Left forelimb (tissue), 1 donor: ENCODE measurements around the gene AMZ1.
"Not testable (repeated sequence)": the region's sequence is repeated elsewhere in the genome, so short reads cannot be mapped to it uniquely, and the experiment has no call there.

ENCODE experiments used
- DNase-seq: peaks from one replicate; pipeline ENCODE4 v3.0.0-alpha.2; 2018; ENCODE audit warnings: low spot score

AMZ1 gene

DNA sequence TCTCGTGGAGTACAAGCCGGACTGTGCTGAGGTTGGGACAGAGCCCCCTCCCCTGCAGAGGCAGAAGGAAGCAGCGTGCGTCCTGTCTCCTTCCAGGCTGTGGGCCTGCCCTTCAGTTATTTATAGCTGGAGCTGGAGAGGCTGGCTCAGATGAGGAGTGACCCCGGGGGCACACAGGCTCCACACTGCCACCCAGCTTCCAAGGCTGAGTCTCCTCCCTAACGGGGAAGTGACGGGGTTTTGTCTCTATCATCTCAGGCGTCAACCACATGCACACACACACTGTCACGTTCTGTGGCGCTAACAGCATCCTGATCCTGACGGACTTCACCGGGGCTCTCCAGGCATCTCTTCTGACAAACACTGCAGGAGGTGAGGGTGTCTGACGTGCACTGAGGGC lies 25.4 kb downstream of the AMZ1 start:
- DNase-seq = no peak

DNA sequence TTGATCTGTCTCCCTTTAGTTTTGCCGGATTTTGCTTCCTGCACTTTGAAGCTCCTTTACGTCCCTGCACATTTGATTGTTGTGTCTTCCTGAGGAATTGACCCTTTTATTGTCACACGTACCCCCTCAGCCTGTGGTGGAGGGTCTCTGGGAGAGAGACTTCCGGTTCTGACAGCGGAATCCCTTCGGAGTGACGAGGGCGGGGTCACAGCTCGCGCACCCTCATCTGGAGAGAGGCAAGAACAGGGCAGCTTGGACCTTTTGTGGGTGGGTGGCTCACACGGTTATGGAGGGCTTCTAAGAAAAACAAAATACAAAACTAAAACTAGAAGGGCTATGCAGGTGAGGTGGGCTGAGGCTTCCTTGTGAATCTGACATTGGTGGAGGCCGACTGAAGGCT lies 26.0 kb downstream of the AMZ1 start:
- no peak for DNase-seq

DNA sequence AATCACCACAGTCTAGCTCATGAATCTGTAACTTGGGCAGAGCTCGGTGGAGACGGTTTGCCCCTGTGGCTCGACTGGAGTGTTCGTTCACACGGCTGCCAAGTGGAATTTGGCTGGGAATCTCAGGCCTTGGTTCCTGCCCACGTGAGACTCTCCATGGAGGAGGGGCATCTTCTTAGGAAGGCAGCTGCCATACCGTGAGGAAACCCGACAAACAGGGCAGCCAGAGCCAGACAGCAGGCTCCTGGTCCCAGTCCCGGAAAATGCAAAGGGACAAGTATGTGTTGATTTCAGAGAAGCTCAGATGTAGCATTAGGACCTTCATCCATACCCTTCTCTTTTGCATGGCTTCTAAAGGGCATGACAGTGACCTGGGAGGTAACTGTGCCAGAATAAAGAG lies 26.6 kb downstream of the AMZ1 start:
- DNase-seq = no peak

DNA sequence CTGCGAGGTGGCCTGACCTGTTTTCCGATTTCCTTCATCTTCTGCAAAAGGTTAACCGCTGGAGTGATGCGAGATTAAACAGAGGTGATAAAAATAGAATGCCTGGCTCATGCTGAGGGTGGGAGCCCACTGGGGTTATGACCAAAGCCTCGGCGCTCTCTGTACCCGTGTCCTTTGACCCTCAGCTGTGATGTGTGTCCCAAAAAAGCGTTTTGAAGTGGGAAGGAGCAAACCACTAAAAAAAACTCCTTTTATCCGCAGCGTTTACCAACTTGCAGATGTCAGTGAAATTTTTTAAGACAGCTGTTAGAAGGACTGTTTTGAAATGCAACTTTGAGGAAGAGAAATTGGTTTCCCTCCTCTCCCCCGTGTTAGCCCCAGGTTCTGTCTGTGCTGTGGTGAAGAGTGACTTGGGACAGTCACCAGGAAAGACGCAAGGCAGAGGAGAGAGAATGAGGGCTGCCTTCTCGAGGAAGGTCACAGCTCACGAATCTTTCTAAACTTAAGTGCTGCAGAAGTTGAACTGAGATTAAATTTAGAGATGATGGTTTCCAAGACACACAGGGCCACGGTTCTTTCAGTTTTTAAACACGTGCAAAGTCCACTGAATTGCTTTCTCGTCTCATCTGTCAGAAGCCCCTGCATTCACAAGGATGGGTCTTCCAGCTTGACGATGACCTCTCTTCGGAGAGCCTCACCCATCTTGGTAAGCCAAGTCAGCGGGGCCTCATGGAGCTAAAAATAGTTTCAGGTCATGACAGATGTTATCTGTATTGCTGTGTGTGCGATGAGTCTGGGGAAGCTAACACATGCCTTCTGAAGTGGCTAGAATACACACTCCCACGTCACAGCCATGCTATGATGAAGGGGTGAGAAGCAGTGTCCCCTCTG lies 27.6 kb downstream of the AMZ1 start:
- DNase-seq = no peak

DNA sequence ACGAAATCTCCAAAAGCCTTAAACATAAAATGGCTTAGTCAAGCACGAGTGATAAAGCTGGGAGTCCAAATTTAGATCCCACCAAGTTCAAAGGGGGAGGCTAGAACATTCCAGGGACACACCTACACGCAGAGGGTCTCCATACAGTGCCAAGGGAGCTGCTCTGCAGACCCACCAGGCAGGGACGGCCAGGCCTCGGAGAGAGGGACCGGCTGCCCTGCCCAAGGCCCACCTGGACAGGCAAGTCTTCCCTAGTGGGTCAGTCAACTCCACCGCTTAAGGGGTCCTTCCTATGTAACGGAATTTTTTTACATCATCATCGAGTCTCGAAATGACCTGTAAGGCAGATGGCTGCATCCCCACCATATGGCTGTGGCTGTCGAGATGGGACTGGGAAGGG lies 28.5 kb downstream of the AMZ1 start:
- DNase-seq = no peak

DNA sequence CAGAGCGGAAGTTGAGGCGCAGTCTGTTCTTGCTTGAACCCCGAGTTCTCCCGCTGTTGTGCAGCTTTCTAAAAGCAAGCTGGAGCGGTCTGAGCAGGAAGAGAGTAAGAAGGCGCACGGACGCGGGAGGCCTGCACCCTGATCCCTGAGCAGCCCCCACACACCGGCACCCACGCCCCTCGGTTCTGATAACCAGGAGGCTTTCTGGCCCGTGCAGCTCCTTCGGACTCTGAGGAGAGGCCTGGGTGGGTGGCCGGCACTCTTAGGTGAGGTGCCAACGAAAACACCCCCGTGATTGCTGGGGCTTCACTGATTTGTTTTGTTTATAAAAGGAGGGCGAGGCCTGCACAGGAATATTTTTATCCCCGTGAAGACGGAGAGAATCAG lies 28.9 kb downstream of the AMZ1 start:
- no peak for DNase-seq

DNA sequence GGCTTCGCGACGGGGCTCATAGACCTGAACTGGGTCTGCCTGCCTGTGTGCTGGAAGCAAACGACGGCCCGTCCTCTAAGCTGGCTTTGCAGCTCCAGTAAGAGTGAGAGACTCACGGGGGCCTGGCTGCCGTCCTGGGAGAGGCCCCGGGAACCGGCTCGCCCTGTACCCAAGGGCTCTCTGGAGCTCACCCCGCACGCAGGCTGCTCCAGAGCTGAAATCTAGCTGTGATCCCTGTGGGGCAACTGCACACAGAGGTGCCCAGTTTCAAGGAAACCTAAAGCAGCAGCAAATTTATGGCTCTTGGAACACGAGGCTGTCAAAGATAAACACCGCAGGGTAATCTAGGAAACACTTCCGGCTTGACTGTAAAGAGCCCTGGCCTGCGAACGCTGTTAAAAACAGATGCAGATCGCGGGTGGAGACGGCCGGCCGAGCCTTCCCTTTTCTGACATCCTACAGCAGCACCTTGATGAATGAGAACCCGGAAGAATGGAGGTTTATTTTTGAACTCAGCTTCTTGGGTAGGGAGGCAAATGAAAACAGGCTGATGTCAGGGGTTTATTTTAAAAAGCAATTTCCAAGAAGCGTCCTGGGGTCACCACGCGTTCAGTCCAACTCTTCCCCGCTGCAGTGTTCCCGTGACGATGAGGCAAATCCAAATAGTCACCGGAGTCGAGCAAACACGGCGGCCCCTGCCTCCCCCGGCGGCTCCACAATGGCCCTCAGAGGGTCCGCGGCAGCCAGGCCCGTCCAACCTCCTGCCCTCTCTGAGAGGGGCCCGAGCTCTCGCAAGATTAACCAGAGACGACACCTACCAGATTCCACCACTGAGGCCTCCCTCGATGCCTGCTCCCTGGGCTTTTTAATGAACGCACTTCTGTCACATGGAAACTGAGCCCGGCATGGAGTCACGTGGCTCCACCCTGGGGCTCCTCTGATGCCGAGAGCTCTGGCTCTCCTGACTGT lies 29.6 kb downstream of the AMZ1 start:
- no peak for DNase-seq

DNA sequence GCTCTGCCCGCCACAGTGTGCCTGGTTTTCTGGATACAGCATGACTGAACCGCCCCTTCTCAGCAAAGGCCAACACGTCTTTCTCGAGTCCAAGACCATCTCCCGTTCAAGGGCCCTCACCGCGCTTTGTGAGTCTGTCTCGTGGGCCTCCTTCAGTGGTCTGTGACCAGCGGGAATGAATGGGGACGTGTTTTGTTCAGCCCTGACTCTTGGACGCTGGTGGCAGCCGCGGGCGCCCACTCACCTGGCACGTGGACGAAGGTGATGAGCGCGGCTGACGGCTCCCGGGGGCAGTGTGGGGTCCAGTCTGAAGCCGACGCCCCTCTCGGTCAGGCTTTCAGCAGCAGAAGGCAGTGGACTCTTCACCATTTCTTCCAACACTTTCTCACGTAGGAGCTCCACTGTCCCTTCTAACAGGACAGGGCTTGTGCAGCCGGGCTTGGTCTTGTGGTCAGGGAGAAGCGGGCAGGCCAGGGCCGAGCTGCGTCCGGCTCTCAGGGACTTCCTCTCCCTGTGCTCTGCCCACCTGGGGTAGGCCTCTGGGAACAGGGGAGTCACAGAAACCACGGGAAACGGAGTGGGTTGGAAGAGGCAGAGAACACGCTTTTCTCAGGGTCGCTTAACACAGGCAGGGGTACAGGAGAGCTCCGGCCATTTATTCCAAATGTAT lies 30.4 kb downstream of the AMZ1 start:
- DNase-seq = no peak

DNA sequence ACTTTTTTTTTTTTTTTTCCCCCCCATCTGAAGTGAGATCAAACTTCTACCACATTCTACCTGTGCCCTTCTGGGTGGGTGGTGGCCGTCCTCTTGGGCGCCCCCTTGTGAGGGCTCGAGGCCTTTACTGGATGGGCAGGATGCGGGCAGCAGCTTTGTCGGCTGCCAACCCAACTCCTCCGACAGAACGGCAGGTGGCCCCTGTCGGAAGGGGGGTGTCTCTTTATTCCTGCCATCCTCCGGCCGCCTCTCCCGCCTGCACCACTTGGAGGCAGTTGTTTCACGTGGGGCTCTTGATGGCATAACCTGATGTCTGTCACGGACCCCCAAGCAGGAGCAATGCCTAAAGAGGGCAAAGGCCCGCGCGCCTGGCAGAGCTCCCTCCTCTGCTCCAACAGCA lies 31.0 kb downstream of the AMZ1 start:
- no peak for DNase-seq

DNA sequence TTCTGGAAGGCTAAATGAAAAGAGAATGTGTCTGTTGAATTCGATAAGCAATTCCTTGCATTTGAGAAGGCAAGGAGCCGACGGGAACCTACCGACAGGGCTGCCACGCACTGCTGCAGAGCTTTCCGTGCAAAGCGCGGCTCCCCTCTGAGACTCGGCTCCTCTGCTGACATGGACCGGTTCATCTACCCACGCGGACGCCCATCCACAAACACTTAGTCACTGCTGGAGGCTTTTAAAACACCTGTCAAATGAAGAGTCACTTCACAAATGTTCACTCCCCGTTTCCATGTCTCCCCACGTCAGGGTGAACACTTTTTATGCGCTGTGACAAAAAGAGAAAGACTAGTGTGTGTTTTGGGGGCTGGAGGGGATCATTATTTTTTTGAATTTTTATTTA lies 32.0 kb downstream of the AMZ1 start:
- no peak for DNase-seq

DNA sequence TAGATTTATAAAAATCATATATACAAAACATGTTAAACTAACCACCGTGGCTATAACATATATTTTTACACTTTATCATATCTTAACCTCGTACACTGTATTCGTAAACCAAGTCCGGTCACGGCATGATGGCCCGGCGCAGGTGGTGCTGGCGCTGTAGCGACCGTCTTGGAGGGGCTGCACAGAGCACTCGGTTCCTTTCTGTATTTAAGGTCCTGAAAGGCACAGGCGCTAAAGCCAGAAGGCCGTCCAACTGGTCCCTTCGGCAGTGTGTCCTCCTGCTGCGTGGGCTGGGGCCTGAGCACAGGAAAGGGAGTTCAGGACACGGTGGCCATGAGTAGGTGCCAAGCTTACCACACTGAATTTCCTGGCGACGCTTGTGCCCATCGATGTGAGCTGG lies 33.8 kb downstream of the AMZ1 start:
- DNase-seq = no peak

DNA sequence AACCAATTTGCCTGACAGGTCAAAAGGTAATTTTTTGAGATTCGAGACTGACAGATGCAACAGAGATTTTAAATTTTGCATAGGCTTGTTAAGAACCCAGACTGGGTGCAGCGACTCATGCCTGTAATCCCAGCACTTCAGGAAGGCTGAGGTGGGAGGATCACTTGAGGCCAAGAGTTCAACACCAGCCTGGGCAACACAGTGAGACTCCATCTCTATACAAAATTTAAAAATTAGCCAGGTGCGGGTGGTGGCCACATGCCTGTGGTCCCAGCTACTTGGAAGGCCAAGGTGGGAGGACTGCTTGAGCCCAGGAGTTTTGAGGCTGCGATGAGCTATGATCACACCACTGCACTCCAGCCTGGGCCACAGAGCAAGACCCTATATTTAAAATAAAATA lies 34.6 kb downstream of the AMZ1 start:
- no peak for DNase-seq

DNA sequence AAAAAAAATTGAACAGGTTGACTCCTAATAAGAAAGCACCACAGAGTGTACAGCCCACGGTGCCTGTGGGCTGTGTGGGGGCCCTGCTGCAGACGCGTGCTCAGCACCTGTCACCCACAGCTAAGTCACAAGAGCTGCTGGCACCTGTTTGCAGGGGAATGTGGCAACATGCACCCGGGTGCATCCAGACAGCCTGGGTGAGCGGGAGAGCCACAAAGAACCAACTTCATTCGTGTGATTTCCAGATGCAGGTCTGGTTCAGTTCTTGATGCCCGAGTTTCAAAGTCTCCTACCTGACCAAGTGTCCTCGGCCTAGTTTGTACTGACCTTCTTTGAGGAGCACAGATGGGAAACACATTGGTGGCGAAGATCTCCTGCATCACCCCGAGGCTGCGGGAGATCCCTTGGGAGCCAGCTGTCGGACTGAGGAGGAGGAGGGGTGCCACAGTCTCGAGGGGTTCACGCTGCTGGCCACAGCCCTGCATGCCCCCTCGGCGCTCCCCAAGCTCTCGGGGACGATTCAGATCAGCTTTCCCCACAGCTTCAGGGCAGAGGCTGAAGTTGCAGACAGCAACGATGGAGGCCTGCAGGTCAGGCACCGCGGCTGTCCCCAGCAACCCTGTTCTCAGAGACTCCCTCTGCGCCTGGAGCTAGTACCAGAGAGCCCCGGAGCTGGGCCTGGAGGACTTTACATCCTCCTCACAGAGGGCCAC lies 35.3 kb downstream of the AMZ1 start:
- no peak for DNase-seq

DNA sequence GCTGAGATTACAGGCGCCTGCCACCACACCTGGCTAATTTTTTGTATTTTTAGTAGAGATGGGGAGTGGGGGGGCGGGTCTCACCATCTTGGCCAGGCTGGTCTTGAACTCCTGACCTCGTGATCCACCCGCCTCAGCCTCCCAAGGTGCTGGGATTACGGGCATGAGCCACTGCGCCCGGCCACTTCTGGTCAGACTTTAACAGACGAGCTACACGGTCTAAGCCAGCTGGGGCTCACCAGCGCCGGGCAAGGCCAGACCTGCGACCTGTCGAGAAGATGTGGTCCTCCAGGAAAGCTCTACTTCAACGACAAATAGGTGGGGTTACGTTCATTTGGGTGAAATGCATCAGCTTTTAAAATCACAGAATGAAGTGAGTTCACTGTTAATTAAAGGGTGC lies 36.0 kb downstream of the AMZ1 start:
- DNase-seq = not testable (repeated sequence)

DNA sequence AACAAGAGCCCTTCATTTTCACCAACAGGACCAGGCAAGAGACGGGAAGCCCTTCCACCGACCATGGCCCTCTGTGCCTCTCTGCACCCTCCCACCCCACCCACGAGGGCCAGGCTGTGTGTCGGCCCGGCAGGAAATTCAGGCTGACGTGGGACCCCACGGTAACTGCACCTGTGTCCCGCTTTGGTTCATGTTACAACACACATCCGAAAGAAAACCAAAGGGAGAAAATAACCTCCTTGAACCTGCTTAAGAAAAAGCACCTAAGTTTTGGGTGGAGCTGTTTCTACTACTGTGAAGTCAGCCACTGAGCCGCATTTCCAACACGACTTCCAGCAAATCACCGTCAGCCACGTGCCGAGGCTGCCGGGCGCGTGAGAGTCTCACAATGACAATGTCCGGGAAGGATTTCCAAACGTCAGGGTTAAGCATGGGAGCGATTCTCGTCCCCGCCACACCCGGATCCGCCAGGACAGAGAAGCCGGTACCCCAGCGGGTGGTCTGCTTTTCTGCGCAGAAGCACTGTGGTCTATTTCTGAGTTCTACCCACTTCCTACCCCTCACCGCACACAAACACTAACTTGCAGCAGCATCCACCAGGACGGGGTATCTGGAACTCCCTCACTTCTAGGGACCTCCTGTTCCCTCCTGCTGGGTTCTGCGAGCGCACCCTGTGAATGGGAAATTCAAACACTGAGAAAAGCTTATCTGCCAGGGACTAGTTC lies 36.6 kb downstream of the AMZ1 start:
- DNase-seq = no peak

DNA sequence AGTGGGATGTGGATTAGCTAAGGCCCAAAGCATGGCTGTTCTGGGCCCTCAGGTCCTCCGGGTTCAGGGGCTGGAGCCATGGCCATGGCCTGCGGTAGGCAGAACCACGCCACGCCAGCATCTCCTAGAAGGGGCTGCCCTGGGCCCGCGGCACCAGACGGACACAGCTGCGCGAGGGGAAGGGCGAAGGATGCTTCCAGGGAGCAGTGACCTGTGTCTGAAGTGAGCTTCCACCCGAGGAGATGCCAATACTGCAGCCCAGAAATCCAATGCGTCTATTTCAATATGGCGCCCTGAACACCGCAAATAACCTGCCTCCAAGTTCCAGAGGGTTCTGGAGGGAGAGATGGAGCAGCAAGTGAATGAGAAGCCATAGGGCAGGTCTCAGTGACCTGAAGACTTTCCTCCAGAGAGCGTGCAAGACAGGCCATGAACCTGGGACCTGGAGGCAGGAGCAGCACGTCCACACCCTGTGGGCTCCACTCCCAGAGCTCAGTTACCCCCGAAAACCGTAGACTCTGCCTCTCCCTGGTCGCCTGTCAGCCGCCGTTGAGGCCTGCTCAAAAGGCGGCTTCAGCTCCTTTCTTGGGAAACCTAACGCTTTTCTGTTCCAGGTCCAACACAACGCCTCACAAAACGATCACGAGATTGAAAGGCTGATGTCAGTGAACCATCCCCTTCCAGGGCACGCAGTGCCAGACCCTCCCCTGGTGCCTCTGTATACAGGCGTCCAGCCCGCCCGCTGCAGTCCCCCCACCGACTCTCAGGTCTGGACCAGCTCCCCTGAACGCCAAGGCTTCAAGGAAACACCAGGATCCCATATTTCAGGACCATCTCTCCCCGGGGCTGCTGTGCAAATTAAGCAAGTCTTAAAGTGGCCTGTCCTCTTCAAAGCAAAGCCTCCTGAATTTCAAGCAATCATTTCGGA lies 37.4 kb downstream of the AMZ1 start:
- DNase-seq = no peak

DNA sequence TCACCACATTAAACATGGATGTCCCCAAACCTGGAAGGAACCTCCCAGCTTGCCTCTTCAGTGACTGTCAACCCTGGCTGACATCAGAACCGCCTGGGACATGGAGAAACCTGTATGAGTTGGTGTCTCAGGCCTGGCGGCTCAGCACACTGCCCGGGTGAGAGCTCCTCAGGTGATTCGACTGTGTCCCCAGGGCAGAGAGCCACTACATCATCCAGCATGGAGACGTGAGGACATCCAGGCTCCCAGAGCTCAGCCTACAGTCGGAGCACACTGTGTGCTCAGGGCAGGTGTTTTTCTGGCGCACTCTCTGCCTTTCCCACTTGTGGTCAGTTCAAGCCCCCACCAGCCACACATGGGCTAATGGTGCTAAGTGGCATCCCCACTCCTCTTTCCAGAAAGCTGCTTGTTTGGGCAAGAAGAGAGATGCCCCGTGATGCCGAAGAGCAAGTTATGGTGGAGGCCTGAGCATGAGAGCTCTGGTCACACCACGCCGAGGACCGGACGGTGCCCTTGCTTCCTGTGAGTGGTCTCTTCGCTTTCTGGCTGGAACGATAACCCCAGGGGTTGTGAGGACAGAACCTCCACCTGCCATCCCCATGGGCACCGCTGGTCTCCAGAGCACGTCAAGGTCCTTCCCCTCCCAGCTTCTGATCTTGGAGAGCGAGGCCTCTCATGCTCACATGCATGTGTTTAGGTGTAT lies 38.5 kb downstream of the AMZ1 start:
- DNase-seq = no peak

DNA sequence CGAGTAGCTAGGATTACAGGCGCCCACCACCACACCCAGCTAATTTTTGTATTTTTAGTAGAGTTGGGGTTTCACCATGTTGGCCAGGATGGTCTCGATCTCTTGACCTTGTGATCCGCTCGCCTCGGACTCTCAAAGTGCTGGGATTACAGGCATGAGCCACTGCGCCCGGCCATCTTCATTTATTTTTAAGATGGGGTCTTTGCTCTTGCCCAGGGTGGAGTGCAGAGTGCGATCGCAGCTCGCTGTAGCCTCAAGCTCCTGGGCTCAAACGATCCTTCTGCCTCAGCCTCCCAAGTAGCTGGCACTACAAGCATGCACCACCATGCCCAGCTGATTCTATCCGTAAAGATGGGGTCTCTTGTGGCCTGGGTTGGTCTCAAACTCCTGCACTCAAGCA lies 39.2 kb downstream of the AMZ1 start:
- DNase-seq = not testable (repeated sequence)

DNA sequence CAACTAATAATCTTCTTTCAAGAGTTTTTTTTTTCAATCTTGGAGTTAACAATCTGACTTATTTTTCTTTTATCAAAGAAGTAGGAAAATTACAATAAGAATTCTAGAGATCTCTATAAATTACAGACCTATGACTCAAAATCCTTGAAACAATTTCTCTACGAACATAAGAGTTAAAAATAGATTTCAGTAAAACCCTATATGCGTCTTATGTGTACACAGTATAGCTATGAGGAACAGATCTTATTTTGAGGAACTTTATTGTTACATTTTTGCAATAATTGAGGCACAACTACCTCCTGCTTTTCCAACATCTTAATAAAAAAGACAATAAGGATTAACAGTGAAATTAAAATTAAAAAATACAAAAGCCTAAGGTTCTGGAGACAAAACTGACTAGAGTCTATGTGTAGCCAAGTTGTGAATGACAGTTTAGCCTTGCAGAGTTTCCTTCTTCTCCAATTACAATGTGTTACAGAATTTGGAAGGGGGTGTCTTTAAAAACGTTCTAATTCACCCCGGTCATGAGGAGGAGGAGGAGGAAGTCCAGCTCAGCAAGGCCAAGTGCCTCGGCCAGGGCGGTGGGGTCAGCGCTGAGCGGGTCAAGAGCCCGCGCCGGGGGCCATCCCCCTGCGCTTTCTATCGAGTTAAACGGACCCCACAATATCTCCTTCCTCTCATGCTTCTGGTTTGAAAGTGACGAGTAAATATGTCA lies 40.5 kb downstream of the AMZ1 start:
- DNase-seq = no peak
